Measurements from ENCODE around the gene MIS18A.
"Not testable (repeated sequence)": the region's sequence is repeated elsewhere in the genome, so short reads cannot be mapped to it uniquely, and the experiment has no call there.

MIS18A gene

DNA sequence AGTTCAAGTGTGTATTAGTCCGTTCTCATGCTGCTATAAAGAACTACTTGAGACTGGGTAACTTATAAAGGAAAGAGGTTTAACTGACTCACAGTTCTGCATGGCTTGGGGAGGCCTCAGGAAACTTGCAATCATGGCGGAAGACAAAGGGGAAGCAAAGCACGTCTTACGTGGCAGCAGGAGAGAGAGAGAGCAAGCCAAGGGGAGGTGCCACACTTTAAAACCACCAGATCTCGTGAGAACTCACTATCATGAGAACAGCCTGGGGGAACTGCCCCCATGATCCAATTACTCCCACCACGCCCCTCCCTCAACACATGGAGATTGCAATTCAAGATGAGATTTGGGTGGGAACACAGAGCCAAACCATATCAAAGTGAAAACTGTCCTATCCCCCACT lies 4.1 kb upstream of the MIS18A start:
- peaks cover 14% of the 10 kb centered on the region for H3K36me3 Mint-ChIP-seq

DNA sequence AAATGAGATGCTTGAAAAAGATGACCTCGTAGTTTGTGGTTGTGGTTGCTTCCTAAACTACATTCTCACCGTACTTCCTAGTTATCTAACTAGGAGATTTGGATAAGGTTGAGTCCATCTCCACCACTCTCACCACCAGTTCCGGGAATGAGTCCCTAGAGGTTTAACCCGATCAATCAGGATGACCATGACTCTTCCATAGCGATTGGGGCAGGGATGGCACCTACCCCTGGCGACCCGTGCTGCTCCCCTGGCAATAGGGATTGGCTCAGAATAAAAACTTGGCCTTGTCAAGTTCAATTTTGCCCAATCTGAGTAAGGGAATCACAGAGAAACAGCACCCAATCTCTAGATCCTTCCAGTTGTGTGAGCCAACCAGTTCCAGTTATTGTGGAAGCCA lies 2.7 kb upstream of the MIS18A start:
- no peak for DNase-seq (ENCODE audit: low spot score in 2 of 2)
- Mint-ChIP-seq H3K4me3 (no peak overlapping the region), H3K36me3 (peaks cover 14% of the 10 kb centered on the region), H3K27ac (no peak overlapping the region), H3K4me1 (peaks cover 28% of the 10 kb centered on the region), H3K9me3 (no peaks in the 10 kb centered on the region)
- ATAC-seq: no peak

More for the DNA sequence above, 4.1 kb upstream of the MIS18A start:
- no peak overlapping the region for H3K27ac Mint-ChIP-seq
- no peak overlapping the region for H3K4me3 Mint-ChIP-seq
- DNase-seq (ENCODE audit: low spot score in 2 of 2) (no peak), ATAC-seq (no peak)
- no peaks in the 10 kb centered on the region for H3K9me3 Mint-ChIP-seq
- peaks cover 26% of the 10 kb centered on the region for H3K4me1 Mint-ChIP-seq

GRCh38 chr21:32279377-32279680 lies 480 bp upstream of the MIS18A start:
- H3K4me1 Mint-ChIP-seq: peaks cover 36% of the 10 kb centered on the region
- H3K4me3 Mint-ChIP-seq: peak overlapping the region; percentile 98
- peak overlapping the region; percentile 98 for H3K27ac Mint-ChIP-seq
- H3K9me3 Mint-ChIP-seq: no peaks in the 10 kb centered on the region
- H3K36me3 Mint-ChIP-seq: peaks cover 31% of the 10 kb centered on the region
- ATAC-seq (no peak), DNase-seq (ENCODE audit: low spot score in 2 of 2) (no peak)

- Mint-ChIP-seq H3K9me3 (no peaks in the 10 kb centered on the region), H3K4me1 (peaks cover 36% of the 10 kb centered on the region), H3K36me3 (peaks cover 44% of the 10 kb centered on the region), H3K27ac (peak overlapping the region; percentile 98), H3K4me3 (peak overlapping the region; percentile 98)
- no peak for ATAC-seq
- no peak for DNase-seq (ENCODE audit: low spot score in 2 of 2)
Measured at GRCh38 chr21:32278103-32278502, 746 bp downstream of the MIS18A start.

DNA sequence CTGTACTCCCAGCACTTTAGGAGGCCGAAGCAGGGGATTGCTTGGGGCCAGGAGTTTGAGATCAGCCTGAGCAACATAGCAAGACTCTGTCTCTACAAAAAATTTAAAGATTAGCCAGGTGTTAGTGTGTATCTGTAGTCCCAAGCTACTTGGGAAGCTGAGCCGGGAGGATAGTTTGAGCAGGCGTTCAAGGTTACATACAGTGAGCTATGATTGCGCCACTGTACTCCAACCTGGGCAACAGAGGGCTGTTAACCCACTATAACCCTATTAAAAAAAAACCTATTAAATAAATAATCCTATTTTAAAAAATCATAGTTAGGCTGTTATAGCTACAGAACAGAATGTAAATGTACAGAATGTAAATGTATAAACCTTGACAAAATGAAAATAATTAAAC lies 2.2 kb downstream of the MIS18A start:
- peaks cover 56% of the 10 kb centered on the region for H3K36me3 Mint-ChIP-seq
- peaks cover 36% of the 10 kb centered on the region for H3K4me1 Mint-ChIP-seq
- no peak overlapping the region for H3K27ac Mint-ChIP-seq
- ATAC-seq: no peak
- DNase-seq (ENCODE audit: low spot score in 2 of 2): no peak
- H3K9me3 Mint-ChIP-seq: no peaks in the 10 kb centered on the region
- H3K4me3 Mint-ChIP-seq: no peak overlapping the region

DNA sequence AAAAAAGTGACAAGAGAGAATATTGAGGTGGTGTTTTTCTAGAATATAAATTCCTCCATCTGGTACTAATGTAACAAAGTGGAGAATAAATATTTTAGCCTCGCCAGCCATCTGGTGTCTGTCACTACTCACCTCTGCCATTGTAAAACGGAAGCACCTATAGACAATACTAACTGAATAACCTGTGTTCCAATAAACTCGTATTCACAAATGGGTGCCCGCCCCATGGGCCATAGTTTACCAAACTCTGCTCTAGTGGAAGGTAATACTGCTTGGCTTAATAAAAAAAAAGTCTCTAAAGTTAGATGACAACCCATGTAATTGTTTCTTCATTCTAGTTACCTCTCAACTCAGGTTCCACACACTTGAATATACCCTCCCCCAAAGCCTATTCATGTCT lies 8.1 kb downstream of the MIS18A start:
- DNase-seq (ENCODE audit: low spot score in 2 of 2): no peak
- Mint-ChIP-seq H3K36me3 (peaks cover 71% of the 10 kb centered on the region), H3K4me3 (no peak overlapping the region), H3K27ac (no peak overlapping the region), H3K9me3 (no peaks in the 10 kb centered on the region), H3K4me1 (peaks cover 4% of the 10 kb centered on the region)
- ATAC-seq: no peak

DNA sequence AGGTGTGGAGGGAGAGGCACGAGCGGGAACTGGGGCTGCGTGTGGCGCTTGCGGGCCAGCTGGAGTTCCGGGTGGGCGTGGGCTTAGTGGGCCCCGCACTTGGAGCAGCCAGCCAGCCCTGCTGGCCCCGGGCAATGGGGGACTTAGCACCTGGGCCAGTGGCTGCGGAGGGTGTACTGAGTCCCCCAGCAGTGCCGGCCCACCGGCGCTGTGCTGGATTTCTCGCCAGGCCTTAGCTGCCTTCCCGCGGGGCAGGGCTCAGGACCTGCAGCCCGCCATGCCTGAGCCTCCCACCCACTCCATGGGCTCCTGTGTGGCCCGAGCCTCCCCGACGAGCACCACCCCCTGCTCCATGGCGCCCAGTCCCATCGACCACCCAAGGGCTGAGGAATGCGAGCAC lies 13.5 kb downstream of the MIS18A start:
- not testable (repeated sequence) for H3K4me3 Mint-ChIP-seq; H3K9me3 Mint-ChIP-seq; DNase-seq (ENCODE audit: low spot score in 2 of 2); ATAC-seq; H3K4me1 Mint-ChIP-seq; H3K27ac Mint-ChIP-seq
- peaks cover 25% of the 10 kb centered on the region for H3K36me3 Mint-ChIP-seq

DNA sequence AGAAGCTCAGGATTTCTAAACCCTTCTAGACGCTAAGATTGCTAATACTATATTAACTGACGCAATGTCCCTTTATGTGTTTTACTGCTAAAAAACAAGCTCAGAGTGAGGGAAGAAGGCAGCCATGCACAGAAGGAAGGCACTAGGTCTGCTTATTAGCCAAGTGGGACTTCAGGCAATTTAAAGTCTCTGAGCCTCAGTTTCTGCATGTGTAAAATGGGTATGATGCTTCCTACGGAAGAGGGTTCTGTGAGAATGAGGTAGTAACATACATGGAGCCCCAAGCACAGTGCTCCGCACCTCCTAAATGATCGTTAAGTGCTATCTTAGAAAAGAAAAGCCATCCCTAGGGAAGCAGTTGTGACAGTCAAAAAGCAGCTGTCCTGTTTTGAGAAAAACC lies 16.9 kb downstream of the MIS18A start:
- H3K4me3 Mint-ChIP-seq: no peak overlapping the region
- no peaks in the 10 kb centered on the region for H3K9me3 Mint-ChIP-seq
- ATAC-seq (no peak), DNase-seq (ENCODE audit: low spot score in 2 of 2) (no peak)
- no peaks in the 10 kb centered on the region for H3K4me1 Mint-ChIP-seq
- H3K27ac Mint-ChIP-seq: no peak overlapping the region
- H3K36me3 Mint-ChIP-seq: no peaks in the 10 kb centered on the region

DNA sequence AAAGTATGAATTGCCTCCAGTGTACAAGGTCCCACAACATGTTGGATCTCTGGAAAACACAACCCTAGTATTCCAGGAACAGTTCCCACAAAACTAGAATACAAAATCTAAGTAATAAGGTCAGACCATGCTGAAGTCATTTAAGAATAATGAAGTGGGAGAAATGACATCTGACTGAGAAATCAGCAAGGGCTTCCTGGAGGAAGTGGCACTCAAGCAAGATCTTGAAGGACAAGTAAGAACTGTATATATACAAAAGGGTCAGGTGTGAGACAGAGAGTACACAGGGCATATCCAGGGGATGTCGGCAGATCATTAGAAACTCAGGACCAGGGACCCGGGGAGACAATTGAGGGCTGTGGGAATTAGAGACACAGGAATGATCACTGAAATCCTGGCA lies 18.7 kb downstream of the MIS18A start:
- no peaks in the 10 kb centered on the region for H3K36me3 Mint-ChIP-seq
- ATAC-seq (no peak), DNase-seq (ENCODE audit: low spot score in 2 of 2) (no peak)
- H3K4me1 Mint-ChIP-seq: no peaks in the 10 kb centered on the region
- H3K9me3 Mint-ChIP-seq: no peaks in the 10 kb centered on the region
- no peak overlapping the region for H3K4me3 Mint-ChIP-seq
- no peak overlapping the region for H3K27ac Mint-ChIP-seq

- not testable (repeated sequence) for H3K4me3 Mint-ChIP-seq; ATAC-seq; H3K27ac Mint-ChIP-seq; H3K4me1 Mint-ChIP-seq; H3K36me3 Mint-ChIP-seq; H3K9me3 Mint-ChIP-seq; DNase-seq (ENCODE audit: low spot score in 2 of 2)
Measured at GRCh38 chr21:32258786-32259048, 20.1 kb downstream of the MIS18A start.

- peak in 1 of 2 donors; percentile 65 for DNase-seq (ENCODE audit: low spot score in 2 of 2)
- peak; percentile 80 for ATAC-seq
- H3K4me3 Mint-ChIP-seq: no peak overlapping the region
- no peak overlapping the region for H3K27ac Mint-ChIP-seq
- no peaks in the 10 kb centered on the region for H3K4me1 Mint-ChIP-seq
- no peaks in the 10 kb centered on the region for H3K36me3 Mint-ChIP-seq
- H3K9me3 Mint-ChIP-seq: no peaks in the 10 kb centered on the region
Measured at GRCh38 chr21:32257962-32258785, 20.7 kb downstream of the MIS18A start.

DNA sequence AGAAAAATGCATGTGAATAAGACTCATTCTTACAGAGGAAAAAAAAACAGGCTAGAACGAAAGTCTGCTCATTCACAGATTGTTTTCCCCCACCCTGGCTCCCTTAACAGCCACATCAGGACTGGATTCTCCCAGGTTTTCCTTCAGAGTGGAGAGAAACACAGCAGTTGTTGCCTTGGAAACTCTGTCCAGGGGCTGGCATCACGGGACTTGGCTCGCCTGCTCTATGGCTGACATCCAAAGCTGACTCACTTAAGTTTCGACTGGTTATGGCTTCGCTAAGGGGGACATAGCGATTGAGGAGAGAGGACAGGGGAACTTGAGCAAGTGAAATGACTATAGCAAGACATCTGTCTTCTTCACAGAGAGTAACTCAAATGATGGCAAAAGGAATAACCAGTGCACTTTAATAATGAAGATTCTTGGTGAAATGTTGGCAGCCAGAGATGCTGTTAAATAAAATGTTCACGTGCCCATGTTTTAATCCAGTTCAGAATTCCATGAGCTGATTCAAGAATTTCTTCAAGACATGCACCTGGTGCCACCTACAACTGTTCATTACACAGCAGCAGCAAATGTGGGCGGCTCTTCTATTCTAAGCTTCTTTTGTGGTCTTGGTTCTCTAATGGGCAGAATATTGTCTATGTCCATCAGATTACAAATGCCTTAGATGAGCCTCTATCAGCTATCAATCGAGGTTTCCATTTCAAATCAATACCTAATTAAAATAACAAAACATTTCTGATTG lies 21.8 kb downstream of the MIS18A start:
- Mint-ChIP-seq H3K9me3 (no peaks in the 10 kb centered on the region), H3K36me3 (no peaks in the 10 kb centered on the region), H3K4me1 (no peaks in the 10 kb centered on the region), H3K27ac (no peak overlapping the region), H3K4me3 (no peak overlapping the region)
- no peak for DNase-seq (ENCODE audit: low spot score in 2 of 2)
- ATAC-seq: no peak

GRCh38 chr21:32256251-32256650 lies 22.6 kb downstream of the MIS18A start:
- peaks cover 2% of the 10 kb centered on the region for H3K9me3 Mint-ChIP-seq
- no peak overlapping the region for H3K27ac Mint-ChIP-seq
- no peaks in the 10 kb centered on the region for H3K36me3 Mint-ChIP-seq
- DNase-seq (ENCODE audit: low spot score in 2 of 2) (no peak), ATAC-seq (no peak)
- no peak overlapping the region for H3K4me3 Mint-ChIP-seq
- no peaks in the 10 kb centered on the region for H3K4me1 Mint-ChIP-seq

- Mint-ChIP-seq H3K9me3 (peaks cover 6% of the 10 kb centered on the region), H3K4me3 (no peak overlapping the region), H3K4me1 (no peaks in the 10 kb centered on the region), H3K36me3 (no peaks in the 10 kb centered on the region), H3K27ac (no peak overlapping the region)
- DNase-seq (ENCODE audit: low spot score in 2 of 2) (no peak), ATAC-seq (no peak)
Measured at GRCh38 chr21:32253215-32253641, 25.6 kb downstream of the MIS18A start.

DNA sequence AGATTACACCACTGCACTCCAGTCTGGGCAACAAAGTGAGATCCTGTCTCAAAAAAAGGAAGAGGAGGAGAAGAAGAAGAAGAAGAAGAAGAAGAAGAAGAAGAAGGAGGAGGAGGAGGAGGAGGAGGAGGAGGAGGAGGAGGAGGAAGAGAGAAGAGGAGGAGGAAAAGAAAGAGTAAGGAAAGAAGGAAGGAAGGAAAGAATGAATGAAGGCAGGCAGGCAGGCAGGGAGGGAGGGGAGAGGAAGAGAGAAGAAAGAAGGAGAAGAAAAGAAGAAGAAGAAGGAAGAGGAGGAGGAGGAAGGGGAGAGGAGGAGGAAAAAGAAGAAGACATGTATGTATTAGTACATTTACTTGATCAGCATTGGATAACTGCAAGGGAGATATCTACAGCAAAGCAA lies 26.7 kb downstream of the MIS18A start:
- H3K9me3 Mint-ChIP-seq: peaks cover 6% of the 10 kb centered on the region
- no peak overlapping the region for H3K27ac Mint-ChIP-seq
- DNase-seq (ENCODE audit: low spot score in 2 of 2) (no peak), ATAC-seq (no peak)
- H3K36me3 Mint-ChIP-seq: no peaks in the 10 kb centered on the region
- no peak overlapping the region for H3K4me3 Mint-ChIP-seq
- H3K4me1 Mint-ChIP-seq: no peaks in the 10 kb centered on the region

DNA sequence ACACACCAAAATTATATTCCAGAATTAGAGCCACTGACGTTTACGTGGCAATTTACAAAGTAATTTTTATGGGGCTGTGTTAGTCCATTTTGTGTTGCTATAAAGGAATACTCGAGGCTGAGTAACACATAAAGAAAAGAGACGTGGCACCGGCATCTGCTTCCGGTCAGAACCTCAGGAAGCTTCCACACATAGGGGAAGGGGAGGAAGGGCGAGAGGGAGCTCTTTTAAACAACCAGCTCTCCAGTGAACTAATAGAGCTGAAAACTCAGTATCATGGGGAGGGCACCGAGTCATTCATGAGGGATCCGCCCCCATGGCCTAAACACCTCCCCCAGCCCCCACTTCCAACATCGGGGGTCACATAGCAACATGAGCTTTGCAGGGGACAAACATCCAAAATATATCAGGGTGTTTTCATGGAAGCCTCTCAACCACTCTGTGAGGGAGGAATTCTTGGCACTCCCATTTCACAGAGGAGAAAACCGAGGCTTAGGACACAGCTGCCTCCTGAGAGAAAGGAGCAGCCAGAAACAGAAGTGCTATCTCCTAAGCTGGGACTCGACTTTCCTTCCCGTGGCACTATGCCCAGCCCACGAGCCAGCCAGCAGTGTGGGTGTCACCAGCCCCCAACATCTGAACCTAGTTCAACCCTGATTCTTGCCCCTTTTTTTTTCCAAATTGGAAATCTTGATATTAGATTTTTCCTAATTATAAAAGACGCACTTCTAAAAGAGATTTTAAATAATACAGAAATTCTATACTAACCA lies 29.2 kb downstream of the MIS18A start:
- H3K27ac Mint-ChIP-seq: no peak overlapping the region
- H3K4me3 Mint-ChIP-seq: no peak overlapping the region
- peaks cover 6% of the 10 kb centered on the region for H3K9me3 Mint-ChIP-seq
- no peak for DNase-seq (ENCODE audit: low spot score in 2 of 2)
- ATAC-seq: no peak
- no peaks in the 10 kb centered on the region for H3K4me1 Mint-ChIP-seq
- H3K36me3 Mint-ChIP-seq: no peaks in the 10 kb centered on the region

Measured in stimulated activated effector memory CD8-positive, alpha-beta T cell treated with anti-CD3 and anti-CD28 coated beads, Interleukin-12 subunit alpha, Interleukin-12 subunit beta, amount 100 ng/mL, for 72 hours (primary cell).